Nephron (organoid): ENCODE data around the gene HENMT1.
A peak's percentile ranks its signal among the peaks of the same experiment; 100 is the strongest.

Experiments
- H3K27ac Mint-ChIP-seq, 3 experiments: 2 replicates each; pipeline ENCODE4 v1.8.0; 2020; ENCODE audit warnings: mixed read lengths in 3 of 3, mild to moderate bottlenecking in 2 of 3, moderate library complexity in 1 of 3
- H3K27me3 Mint-ChIP-seq: 2 replicates; pipeline ENCODE4 v1.8.0; 2021; ENCODE audit warnings: low read depth, mild to moderate bottlenecking, moderate library complexity, mixed read lengths
- H3K36me3 Mint-ChIP-seq: 2 replicates; pipeline ENCODE4 v1.8.0; 2020; ENCODE audit warnings: low read depth, mixed read lengths
- H3K4me1 Mint-ChIP-seq: 2 replicates; pipeline ENCODE4 v1.8.0; 2020; ENCODE audit warnings: mixed read lengths
- H3K4me3 Mint-ChIP-seq, 3 experiments: 2 replicates each; pipeline ENCODE4 v1.8.0; 2020; ENCODE audit warnings: mild to moderate bottlenecking in 3 of 3, mixed read lengths in 3 of 3, moderate library complexity in 2 of 3
- H3K9me3 Mint-ChIP-seq: 2 replicates; pipeline ENCODE4 v1.8.0; 2020; ENCODE audit warnings: mixed read lengths
- CTCF ChIP-seq, 3 experiments: fragments of 200-600 bp; sonication (generic); IDR thresholded peaks; one replicate each; pipeline ENCODE4 v1.5.0; 2021; ENCODE audit warnings: antibody characterized with exemption in 3 of 3; ENCODE audit not compliant: unreplicated experiment in 3 of 3

The HENMT1 gene

GRCh38 chr1:108639899-108640560 is 20.9 kb downstream of the HENMT1 start:
- no peaks in the 10 kb centered on the region for H3K4me1 Mint-ChIP-seq
- no peaks in the 10 kb centered on the region for H3K27me3 Mint-ChIP-seq
- no peak overlapping the region for H3K4me3 Mint-ChIP-seq
- TF ChIP-seq CTCF (IDR thresholded peaks at IDR 0.05; ENCODE audit: unreplicated experiment in 3 of 3): no peak
- H3K27ac Mint-ChIP-seq: peak overlapping the region in 1 of 3 experiments; percentile 70
- peaks cover 16% of the 10 kb centered on the region for H3K36me3 Mint-ChIP-seq
- H3K9me3 Mint-ChIP-seq: no peaks in the 10 kb centered on the region

GRCh38 chr1:108636876-108637275 is 24.0 kb downstream of the HENMT1 start:
- H3K9me3 Mint-ChIP-seq: no peaks in the 10 kb centered on the region
- no peak for TF ChIP-seq CTCF (IDR thresholded peaks at IDR 0.05; ENCODE audit: unreplicated experiment in 3 of 3)
- H3K27ac Mint-ChIP-seq: no peak overlapping the region
- no peak overlapping the region for H3K4me3 Mint-ChIP-seq
- no peaks in the 10 kb centered on the region for H3K4me1 Mint-ChIP-seq
- peaks cover 21% of the 10 kb centered on the region for H3K36me3 Mint-ChIP-seq
- H3K27me3 Mint-ChIP-seq: no peaks in the 10 kb centered on the region

GRCh38 chr1:108634521-108634920 is 26.4 kb downstream of the HENMT1 start:
- Mint-ChIP-seq H3K27me3 (no peaks in the 10 kb centered on the region), H3K4me3 (no peak overlapping the region), H3K9me3 (no peaks in the 10 kb centered on the region), H3K4me1 (no peaks in the 10 kb centered on the region), H3K27ac (no peak overlapping the region), H3K36me3 (peaks cover 24% of the 10 kb centered on the region)
- TF ChIP-seq CTCF (IDR thresholded peaks at IDR 0.05; ENCODE audit: unreplicated experiment in 3 of 3): no peak

GRCh38 chr1:108628665-108629064 is 32.2 kb downstream of the HENMT1 start:
- Mint-ChIP-seq H3K4me1 (no peaks in the 10 kb centered on the region), H3K27ac (no peak overlapping the region), H3K27me3 (no peaks in the 10 kb centered on the region), H3K9me3 (no peaks in the 10 kb centered on the region), H3K4me3 (no peak overlapping the region), H3K36me3 (peaks cover 12% of the 10 kb centered on the region)
- TF ChIP-seq CTCF (IDR thresholded peaks at IDR 0.05; ENCODE audit: unreplicated experiment in 3 of 3): no peak

- no peak for TF ChIP-seq CTCF (IDR thresholded peaks at IDR 0.05; ENCODE audit: unreplicated experiment in 3 of 3)
- Mint-ChIP-seq H3K27ac (no peak overlapping the region), H3K27me3 (no peaks in the 10 kb centered on the region), H3K4me1 (no peaks in the 10 kb centered on the region), H3K9me3 (no peaks in the 10 kb centered on the region), H3K4me3 (no peak overlapping the region), H3K36me3 (peaks cover 12% of the 10 kb centered on the region)
Measured at GRCh38 chr1:108627951-108628350, 32.9 kb downstream of the HENMT1 start.

- Mint-ChIP-seq H3K9me3 (no peaks in the 10 kb centered on the region), H3K36me3 (peaks cover 11% of the 10 kb centered on the region), H3K27ac (no peak overlapping the region), H3K4me3 (no peak overlapping the region), H3K4me1 (no peaks in the 10 kb centered on the region), H3K27me3 (no peaks in the 10 kb centered on the region)
- TF ChIP-seq CTCF (IDR thresholded peaks at IDR 0.05; ENCODE audit: unreplicated experiment in 3 of 3): no peak
Measured at GRCh38 chr1:108627256-108627655, 33.6 kb downstream of the HENMT1 start.
